GM12878 (cell line): ENCODE results near the gene CXCR6.

Experiments
- BRCA1 ChIP-seq: IDR thresholded peaks from 2 replicates; pipeline ENCODE4 v1.6.1; 2011; ENCODE audit warnings: low read depth, low read length, improper control_type of control experiment
- CTCF ChIP-seq, 3 experiments: IDR thresholded peaks in 2 of 3; conservative IDR thresholded peaks in 1 of 3; 2 replicates each; pipeline ENCODE4 v1.5.1; 2011; ENCODE audit warnings: low read depth in 3 of 3, low read length in 3 of 3, mild to moderate bottlenecking in 3 of 3, control low read depth in 2 of 3, moderate library complexity in 2 of 3, inconsistent platforms in 1 of 3, mixed read lengths in 1 of 3; ENCODE audit not compliant: control insufficient read depth in 2 of 3, insufficient read depth in 1 of 3; ENCODE audit errors: extremely low read depth in 1 of 3
- FOS ChIP-seq: IDR thresholded peaks from 3 replicates; pipeline ENCODE4 v1.6.1; 2011; ENCODE audit warnings: borderline replicate concordance; ENCODE audit not compliant: insufficient read length; ENCODE audit errors: extremely low read depth
- NFYA ChIP-seq: IDR thresholded peaks from 2 replicates; pipeline ENCODE4 v1.6.1; 2011; ENCODE audit warnings: low read depth, mild to moderate bottlenecking, low read length, improper control_type of control experiment, borderline replicate concordance
- POLR2A ChIP-seq: IDR thresholded peaks from 2 replicates; pipeline ENCODE4 v1.6.1; 2011; ENCODE audit warnings: low read depth, mild to moderate bottlenecking, low read length
- RFX5 ChIP-seq: IDR thresholded peaks from 2 replicates; pipeline ENCODE4 v1.6.1; 2011; ENCODE audit warnings: low read depth, low read length, improper control_type of control experiment

- TF ChIP-seq BRCA1 = no peak
- TF ChIP-seq FOS = no peak
- no peak for TF ChIP-seq NFYA
- TF ChIP-seq POLR2A = no peak
- TF ChIP-seq RFX5 = no peak
- no peak for TF ChIP-seq CTCF (IDR thresholded peaks at IDR 0.05 in 2 of 3, conservative IDR thresholded peaks at IDR 0.05 in 1 of 3; ENCODE audit: control insufficient read depth in 2 of 3, extremely low read depth in 1 of 3, insufficient read depth in 1 of 3, low read depth in 3 of 3, low read length in 3 of 3)
Observed at GRCh38 chr3:45952456-45952855, 9.2 kb downstream of the CXCR6 start.
